CD1c-positive myeloid dendritic cell (primary cell): ENCODE data around the gene CENPA.
A peak's percentile ranks its signal among the peaks of the same experiment; 100 is the strongest.
"Not testable (repeated sequence)": the region's sequence is repeated elsewhere in the genome, so short reads cannot be mapped to it uniquely, and the experiment has no call there.

Source experiments
- DNase-seq: peaks from one replicate; pipeline ENCODE4 v3.0.0-alpha.2; 2016; ENCODE audit errors: extremely low spot score

CENPA gene

DNA sequence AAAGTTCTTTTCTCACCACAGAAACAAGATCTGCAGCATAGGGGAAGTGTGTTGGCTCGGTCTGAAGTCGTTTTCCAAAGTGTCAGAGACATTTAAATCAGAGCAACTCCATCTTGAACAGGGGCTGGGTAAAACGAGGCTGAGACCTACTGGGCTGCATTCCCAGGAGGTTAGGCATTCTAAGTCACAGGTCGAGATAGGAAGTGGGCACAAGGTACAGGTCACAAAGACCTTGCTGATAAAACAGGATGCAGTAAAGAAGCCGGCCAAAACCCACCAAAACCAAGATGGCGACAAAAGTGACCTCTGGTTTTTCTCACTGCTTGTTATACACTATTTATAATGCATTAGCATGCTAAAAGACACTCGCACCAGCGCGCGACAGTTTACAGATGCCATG is 24.9 kb upstream of the CENPA start:
- DNase-seq, result not testable (repeated sequence)

DNA sequence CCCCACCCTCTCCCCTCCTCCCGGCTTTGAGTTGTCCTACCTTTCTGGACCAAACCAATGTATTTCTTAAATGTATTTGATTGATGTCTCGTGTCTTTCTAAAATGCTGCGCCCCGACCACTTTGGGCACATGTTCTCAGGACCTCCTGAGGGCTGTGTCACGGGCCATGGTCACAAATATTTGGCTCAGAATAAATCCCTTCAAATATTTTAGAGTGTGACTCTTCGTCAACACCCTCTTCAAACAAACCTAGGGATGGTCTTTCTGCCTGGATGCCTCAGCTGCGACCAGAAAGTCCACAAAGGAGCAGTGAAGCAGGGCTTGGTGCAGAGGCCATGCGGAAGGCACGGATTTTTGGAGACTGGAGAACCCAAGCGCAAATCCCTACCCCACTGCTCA is 22.8 kb upstream of the CENPA start:
- DNase-seq, result no peak

DNA sequence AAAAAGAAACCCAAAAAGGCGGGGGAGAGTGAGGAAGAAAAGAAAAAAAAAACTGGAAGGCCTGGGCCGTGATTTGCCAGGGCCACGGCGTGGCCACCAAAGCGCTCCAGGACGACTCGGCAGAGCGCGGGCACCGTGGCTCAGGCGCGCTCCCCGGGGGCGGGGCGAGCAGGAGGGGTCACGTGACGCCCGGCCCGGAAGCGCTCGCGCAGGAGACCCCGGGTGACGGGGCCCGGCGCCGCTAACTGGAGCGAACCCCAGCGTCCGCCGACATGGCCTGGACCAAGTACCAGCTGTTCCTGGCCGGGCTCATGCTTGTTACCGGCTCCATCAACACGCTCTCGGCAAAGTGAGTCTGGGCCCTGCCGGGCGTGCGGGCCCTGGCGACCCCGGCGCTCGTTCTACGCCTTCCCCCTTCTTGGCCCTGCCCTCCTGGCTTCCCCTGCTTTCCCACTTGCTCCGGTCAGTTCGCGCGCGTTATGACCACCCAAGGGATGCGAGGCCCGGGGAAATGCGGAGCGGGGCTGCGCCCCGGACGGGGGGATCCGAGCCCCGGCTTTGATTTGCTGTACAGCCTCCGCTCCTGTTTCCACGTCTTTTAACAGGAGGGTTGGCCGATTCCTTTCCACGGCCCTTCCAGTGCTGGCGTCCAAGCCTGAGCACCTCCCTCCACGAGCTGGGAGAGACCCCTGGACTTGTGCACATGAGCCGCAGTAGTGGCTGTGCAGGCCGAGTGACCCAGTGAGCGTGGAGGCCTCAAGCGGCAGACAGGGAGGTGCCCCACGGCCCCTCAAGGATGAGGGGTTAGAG is 21.6 kb upstream of the CENPA start, which contains the start of gene SLC35F6:
Gene SLC35F6, plus strand, starts transcription at position 207 of the 810 bp plus-strand sequence. Its CDS starts 66 bp downstream, at position 273.
- DNase-seq, result peak; percentile 90

DNA sequence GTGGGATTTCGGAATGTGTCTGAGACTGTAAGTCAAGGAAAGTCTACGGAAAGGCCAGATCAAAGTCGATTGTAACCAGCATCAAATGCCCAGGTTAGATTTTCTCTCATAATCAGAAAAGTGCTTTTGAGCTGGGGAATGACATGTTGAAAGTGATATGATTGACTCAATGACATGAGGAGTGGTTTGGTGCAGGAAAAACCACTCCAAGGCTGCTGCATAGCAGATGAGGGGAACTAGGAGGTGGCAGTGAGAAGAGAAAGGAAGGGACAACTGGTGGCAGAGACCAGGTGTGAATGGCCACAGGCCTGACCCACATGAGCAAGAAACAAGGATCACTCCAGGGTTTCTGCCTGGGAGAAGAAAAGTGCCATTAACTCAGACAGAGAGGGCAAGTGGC is 20.9 kb upstream of the CENPA start:
- DNase-seq, result no peak

DNA sequence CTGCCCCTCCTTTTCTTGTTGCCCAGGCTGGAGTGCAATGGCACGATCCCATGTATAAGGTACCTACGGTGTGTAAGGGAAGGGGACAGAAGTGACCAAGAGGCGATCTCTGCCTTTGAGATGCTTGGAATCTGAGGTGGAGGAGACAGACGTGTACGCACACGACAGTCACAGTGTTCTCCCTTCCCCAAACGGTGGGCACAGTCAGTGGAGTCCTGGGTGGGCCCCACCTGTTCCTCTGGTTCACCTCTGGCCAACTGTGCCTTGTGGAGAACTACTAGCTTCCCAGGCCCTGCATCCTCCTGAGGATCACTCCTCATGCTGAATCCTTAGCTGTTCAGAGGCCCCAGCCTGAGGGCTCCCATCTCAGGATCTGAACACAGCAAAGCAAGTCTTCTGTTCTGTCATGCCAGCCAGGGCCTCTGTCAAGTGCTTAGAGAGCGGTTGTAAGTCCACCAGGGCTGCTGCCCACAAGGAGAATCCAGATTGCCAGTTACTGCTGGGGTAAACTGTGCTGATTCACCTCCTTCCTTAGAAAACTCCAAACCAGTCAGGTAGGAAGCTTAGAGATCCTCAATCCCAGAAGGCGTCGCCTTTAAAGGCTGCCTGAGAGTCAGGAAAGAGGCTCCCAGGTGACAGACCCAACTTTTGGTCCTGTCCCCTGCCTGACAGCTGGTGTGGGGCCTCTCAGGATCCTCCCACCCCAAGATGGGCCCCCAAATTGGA is 20.2 kb upstream of the CENPA start:
- no peak for DNase-seq

DNA sequence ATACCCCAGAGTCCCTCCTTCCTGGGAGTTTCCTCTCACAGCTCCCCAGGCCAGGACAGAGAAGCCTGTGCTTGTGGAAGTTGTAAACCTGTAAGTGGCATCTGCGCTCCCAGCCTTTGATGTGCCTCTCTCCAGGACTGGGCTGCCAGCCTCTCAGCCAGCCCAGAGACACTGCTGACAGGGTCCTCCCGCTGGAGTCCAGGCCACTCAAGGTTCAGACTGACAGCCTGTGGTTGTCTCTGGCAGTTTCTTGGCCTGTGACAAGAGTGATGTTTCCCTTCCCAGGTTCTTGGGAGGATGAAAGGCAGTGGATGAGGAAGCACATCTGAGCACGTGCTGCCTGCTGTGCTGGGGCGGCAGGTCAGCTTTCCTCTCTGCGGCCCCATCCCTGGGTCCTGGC is 18.7 kb upstream of the CENPA start:
- DNase-seq, result no peak

DNA sequence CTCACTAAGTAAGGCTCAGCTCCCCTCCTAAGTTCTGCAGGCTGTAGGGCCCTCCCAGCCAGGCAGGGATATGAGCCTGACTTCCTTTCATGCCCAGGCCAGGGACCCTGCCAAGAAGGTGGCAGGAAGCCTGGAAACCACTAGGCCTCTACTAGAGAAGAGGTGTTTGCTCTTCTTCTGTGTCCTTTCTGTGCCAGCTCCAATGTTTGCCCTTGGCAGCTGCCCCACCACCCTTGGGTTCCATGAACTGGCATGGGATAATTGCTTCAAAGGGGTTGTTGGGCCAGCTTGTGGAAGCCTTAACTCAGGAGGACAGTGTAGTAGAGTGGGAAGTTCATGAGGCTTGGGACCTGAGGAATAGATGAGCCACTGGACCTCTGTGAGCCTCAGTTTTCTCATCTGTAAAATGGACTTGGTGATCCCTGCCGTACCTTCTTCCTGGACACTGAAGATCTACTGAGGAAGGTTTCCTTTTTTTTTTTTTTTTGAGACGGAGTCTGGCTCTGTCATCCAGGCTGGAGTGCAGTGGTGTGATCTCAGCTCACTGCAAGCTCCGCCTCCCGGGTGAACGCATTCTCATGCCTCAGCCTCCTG is 17.9 kb upstream of the CENPA start:
- no peak for DNase-seq

DNA sequence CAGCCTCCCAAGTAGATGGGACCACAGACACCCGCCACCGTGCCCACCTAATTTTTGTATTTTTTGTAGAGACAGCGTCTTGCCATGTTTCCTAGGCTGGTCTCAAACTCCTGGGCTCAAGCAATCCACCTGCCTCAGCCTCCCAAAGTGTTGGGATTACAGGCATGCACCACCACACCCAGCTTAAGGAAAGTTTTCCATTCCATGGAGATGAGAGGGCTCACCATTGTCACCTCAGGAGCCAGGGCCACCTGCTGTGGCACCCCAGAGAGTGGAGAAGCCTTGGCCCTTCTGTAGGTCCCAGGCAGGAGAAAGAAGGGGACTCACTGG is 17.1 kb upstream of the CENPA start:
- no peak for DNase-seq

DNA sequence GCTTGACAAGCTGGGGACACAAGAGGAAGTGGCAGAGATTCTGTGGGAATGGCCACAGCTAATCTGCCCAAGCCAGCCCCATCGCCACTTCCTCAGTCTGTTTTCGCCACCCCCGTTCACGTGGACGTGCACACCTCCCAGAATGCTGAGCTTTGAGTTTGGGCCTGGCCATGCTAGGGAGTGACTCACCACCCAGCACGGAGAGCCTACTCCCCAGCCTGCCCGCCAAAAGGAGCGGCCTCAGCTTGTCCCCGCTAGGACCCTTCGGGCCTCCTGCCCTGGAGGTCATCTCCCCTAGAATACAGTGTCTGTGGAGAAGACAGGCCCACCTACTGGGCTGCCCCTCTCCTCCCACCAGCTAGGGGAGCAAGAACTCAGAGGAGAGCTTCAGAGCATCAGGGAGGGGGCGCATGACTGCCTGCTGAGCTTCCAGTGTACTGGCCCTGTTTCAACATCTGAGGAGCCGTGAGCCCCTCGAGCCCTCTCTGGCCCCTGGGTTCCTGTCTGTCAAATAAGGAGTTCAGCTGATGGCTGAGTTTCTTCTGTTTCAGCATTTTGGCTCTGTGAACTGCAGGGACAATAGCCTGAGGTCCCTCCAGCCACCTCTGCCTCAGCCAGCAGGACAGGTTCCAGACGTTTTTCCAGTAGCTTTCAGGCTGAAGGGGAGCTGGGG is 16.6 kb upstream of the CENPA start:
- DNase-seq, result peak; percentile 95

DNA sequence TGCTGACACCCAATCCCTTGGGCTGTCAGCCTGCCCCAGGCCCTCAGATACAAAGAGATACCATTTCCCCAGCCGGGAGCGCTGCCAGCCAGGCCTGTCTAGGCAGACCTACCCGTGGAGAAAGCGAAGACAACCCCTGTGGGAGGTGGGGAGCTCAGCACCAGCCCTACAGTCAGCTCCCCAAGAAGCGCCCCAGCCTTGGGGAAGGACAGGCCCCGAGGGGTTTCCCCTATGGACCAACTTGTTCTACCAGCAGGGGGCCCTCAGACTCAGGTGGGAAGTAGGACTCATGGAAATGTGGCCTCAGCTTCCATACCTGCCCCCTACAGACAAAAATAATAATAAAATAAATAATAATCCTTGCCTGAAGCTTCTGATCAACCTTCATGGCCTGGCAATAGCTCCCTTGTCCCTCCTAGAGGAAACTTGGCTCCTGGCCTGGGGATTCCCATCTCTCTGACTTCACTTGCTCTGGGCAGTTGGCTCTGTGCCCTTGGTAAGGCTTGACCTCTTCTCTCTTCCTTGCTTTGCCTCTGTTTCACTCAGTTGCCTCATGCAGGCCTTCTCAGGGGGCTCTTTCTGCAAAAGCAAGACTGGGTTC is 14.8 kb upstream of the CENPA start:
- DNase-seq, result no peak

DNA sequence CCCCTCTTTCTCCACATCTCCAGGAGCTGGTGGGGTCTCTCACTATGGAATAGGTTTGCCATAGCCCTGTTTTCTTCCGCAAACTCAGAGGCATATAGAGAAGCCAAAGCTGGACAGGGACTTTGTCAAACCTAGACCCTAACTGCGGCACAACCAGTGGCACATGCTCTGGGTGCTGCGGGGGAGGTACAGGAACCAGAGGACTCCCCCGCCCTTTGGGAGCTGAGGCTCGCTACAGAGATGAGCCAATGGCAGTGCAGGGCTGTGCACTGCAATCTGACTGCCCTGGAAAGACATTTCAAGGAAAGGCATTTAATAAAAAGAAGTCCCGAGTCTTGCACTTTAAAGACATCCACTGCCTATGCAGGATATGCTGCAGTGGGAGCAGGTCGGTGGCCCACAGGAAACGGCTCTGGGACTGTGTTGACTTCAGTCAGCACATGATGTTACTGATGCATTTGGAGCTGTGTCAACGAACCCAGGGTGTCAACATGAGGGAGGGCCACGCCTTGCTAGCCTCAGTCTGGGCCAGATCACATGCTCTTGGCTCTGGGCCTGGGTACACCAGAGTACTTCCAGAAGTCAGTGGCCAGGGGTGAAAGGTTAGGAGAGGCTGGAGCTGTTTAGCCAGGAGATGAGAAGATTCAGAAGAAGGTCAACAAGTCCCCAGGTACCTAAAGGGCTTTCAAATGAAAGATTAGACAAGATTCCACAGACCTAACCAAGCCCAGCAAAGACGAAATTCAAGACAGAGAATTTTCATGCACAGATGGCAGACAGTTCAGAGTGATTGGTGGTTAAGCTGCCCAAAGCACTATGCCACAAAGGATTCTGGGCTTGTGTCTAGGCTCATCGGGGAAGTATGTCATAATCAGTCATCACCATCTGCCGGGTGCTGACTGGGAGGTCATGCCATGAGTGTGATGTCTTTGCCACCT is 13.5 kb upstream of the CENPA start:
- no peak for DNase-seq

DNA sequence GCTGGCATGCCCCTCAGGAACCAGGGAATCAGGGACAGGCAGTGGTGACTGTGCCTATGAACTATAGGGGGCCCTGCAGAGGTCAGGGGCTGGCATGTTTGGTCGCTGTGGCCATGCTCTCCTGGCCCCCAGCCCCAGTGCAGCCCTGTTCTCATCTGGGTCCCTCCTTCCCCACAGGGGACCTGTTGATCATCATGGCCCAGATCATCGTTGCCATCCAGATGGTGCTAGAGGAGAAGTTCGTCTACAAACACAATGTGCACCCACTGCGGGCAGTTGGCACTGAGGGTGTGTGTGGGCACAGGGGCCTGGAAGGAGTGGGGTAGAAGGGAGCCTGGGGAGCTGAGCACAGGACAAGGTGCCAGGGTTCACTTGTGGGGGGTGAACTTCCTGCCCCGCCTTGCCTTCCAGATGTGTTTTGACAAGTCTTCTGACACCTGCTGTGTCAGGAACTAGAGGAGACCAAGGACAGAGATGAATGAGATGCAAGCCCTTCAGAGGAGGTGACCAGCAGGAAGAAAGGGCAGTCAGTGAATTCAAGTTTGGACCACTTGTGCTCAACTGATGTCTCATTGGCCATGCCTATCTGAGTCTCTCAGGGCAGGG is 9.6 kb upstream of the CENPA start:
- DNase-seq, result no peak

DNA sequence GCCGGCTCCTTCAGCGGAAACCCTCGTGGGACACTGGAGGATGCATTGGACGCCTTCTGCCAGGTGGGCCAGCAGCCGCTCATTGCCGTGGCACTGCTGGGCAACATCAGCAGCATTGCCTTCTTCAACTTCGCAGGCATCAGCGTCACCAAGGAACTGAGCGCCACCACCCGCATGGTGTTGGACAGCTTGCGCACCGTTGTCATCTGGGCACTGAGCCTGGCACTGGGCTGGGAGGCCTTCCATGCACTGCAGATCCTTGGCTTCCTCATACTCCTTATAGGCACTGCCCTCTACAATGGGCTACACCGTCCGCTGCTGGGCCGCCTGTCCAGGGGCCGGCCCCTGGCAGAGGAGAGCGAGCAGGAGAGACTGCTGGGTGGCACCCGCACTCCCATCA is 7.8 kb upstream of the CENPA start:
- DNase-seq, result no peak

DNA sequence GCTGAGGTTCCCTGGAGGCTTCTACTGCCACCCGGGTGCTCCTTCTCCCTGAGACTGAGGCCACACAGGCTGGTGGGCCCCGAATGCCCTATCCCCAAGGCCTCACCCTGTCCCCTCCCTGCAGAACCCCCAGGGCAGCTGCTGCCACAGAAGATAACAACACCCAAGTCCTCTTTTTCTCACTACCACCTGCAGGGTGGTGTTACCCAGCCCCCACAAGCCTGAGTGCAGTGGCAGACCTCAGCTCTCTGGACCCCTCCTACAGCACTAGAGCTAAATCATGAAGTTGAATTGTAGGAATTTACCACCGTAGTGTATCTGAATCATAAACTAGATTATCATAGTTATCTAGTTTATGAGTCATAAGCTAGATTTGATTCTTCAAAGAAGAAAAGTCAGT is 7.3 kb upstream of the CENPA start:
- no peak for DNase-seq

DNA sequence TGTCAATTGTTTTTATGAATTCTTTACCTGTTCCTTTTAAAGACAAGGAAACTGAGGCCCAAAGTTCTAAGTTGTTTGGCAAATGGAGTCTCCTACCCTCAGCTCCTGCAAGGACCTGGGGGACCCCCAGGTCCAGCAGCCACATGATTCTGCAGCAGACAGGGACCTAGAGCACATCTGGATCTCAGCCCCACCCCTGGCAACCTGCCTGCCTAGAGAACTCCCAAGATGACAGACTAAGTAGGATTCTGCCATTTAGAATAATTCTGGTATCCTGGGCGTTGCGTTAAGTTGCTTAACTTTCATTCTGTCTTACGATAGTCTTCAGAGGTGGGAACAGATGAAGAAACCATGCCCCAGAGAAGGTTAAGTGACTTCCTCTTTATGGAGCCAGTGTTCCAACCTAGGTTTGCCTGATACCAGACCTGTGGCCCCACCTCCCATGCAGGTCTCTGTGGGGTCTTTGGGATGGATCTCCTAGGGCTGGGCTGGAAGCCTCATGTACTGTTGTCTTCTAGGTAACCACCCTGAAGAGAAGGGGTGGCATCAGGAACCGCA is 5.6 kb upstream of the CENPA start:
- DNase-seq, result no peak

DNA sequence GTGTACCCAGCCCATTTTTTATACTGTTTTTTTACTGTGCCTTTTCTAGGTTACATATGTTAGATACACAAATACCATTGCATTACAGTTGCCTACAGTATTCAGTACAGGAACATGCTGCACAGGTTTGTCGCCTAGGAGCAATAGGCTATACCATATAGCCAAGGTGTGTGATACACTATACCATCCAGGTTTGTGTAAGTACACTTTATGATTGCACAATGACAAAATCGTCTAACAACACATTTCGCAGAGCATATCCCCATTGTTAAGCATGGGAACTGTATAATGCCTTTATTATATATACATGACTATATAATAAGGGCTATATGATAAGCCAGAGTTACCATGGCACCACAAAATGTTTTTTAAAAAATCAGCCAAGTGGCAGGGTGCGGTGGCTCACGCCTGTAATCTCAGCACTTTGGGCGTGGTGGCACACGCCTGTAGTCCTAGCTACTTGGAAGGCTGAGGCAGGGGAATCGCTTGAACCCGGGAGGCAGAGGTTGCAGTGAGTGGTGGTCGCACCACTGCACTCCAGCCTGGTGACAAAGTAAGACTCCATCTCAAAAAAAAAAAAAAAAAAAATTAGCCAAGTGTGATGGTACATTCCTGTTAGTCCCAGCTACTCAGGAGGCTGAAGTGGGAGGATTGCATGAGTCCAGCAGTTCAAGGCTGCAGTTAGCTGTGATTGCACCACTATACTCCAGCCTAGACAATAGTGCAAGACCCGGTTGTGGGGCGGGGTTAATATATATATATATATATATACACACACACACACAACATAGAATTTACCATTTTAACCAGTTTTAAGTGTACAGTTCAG is 2.8 kb upstream of the CENPA start:
- no peak for DNase-seq

DNA sequence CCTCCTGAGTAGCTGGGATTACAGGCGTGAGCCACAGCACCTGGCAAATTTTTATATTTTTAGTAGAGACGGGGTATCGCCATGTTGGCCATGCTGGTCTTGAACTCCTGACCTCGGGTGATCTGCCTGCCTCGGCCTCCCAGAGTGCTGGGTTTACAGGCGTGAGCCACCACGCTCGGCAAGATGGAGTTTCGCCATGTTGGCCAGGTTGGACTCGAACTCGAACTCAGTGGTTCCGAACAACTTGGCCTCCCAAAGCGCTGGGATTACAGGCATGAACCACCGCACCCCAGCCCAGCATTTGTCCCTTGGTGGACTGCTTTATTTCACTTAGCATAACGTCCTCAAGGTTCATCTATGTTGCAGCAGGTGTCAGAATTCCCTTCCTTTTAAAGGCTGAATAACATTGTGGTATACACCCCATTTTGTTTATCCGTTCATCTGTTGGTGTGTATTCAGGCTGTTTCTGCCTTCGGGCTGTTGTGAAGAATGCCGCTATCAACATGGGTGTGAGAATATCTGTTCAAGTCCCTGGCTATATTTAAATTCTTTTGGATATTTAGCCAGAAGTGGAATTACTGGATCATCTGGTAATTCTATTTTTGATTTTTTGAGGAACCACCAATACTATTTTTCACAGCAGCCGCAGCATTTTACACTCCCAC is 1.2 kb upstream of the CENPA start:
- no peak for DNase-seq

DNA sequence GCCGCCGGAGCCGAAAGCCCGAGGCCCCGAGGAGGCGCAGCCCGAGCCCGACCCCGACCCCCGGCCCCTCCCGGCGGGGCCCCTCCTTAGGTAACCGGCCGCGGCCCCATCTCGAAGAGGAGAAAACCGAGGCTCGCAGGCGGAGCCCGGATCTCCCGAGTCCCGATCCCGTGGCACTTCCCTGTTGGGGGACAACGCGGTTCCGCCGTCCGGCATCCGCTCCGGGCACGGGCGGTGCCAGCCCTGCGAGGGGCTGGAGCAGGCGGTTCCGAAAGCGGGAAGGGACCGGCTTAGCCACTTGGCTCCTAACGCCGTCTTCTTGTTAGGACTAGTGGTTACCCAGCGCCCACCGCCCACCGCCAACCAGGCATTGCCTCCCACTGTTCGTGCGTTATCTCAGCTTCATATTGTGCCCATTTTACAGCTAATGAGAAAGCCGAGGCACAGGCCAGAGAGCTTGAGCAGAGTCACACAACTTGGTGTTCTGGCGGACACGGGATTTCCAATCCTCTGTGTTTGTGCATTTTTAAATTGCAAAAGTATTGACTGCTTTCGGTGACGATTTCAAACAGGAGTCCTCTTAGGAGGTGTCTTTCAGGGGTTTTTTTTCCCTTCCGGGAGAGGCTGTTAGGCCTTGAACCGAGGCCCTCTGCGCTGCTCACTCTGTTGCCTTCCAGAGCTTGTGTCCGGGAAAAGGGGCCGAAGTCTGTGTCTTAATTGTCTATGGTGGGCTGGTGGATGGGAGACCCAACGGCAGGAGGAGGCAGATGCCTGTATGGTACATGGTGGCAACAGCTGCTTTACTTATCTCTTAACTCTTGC is 562 bp downstream of the CENPA start:
- DNase-seq, result peak; percentile 49
